Activated effector memory CD4-positive, alpha-beta T cell treated with Interleukin-2 at 50 U/mL for 16 hours (primary cell): Measurements from ENCODE around the gene GALNTL6.

Experiments
- DNase-seq: peaks from one replicate; pipeline ENCODE4 v3.0.0-alpha.2; 2020

The GALNTL6 gene

DNA sequence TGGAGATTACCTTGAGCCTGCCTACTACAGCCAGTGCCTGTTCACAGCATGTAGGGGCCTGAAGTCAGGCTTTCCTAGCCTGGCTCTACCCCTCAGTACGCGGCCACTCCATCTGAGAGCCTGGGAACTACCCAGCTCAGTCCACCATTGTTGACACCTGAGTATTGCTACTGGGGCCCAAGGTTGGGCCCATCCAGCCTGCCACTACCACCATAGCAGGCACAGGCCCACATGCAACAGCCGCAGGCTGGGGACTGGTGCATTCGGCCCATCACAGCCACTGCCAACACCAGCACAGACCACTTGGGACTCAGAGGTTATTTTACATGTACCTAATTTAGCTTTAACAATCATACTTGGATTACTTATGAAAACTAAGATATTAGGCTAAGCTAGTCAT is 314.0 kb downstream of the GALNTL6 start:
- no peak for DNase-seq

DNA sequence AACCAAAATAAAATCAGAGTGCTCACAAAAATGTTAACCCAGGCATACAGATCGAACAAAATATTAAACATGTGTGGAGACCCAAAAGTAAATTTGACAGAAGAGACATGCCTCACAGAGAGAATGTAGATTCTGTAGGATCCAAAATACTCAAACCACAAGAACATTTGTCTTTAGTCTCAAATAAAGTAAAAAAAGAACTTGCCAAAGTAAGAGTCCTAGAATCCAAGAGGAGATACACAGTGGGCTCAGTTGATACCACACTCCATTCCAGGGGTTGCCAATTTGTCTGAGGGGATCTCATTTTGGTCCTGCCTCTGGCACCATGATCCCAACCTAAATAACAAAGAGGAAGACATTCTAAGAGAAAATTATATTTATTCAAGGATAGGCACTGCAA is 316.4 kb downstream of the GALNTL6 start:
- no peak for DNase-seq

DNA sequence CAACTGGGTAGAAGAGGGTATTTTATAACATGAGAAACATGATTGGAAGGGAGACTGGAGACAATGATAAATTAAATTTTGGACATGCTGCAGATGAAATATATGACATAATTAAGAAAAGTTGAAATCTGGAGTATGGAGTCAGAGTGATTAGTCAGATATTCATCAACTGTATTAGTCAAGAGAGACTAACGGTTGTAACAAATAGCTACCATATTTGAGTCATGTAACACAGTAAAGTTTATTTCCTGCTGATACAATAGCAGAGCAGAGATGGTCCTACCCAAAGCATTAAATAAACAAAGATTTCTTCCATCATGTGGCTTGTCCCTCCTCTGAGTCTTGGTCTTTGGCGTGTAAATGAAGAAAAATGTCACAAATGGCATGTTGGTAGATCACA is 321.3 kb downstream of the GALNTL6 start:
- no peak for DNase-seq

DNA sequence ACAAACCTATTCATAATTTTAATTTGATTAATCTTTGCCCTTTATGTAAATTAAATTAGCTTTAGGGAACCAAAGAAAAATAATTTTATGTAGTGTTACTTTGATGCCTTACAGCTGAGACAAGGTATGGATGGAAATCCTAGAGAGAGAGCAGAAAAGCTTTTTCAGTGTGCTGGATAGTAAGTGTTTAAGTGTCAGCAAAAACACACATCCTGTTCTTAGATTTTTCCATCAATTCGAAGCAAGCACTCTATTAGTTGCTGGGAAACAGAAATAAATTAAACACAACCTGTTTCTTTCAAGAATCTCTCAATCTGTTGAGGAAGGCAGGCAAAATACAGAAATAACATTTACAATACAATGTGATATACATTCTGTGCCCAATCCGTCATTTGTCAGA is 327.8 kb downstream of the GALNTL6 start:
- no peak for DNase-seq

DNA sequence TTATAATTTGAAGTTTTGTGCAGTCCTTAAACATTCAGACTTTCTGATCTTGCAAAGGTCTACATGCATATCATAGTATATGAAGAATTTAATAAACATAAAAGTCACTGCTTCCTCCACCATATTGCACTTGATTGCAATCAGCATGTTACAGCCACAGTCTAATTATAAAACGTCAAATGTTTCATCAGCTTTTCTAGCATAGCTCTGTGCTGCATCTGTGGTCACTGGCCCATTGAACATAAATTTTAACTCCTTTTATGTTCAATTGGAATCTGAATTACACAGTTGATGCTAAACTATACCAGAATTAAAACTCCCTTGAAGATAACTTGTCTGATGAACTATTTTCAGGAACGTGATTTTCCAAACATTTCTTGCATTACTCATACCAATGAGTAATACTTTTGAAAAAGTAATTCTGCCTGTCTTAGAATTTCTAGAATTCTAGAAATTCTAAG is 329.1 kb downstream of the GALNTL6 start:
- DNase-seq: no peak

DNA sequence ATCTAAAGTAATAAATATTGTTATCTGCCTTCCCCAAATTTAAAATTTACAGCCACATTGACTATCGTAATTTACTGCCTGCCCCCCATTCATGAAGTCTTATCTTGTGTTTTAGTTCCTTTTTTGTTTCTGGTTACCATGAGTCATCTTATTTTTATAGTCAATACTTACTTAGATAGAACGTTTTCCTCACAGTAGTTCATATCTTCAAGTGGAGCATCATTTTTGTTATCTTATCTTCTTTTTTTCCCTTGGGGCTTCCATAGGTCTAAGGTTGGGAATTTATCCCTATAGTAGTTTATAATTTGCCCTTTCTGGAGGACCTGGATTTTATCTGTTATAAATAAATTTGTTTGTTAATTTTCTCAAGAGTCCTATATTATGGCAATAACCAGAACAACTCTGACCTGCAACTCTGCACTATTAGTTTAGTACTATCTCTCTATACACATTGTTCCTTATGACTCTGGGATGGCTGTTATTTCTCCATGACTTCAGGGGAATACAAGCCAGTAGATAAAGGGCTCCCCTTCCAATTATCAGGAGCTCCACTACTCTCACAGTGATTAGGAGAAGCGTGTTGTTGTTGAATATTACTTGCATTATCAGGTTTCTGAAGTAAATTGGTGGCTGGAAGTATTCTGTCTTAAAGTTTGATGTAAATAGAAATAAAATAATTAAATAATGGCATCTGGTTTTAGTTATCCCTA is 330.6 kb downstream of the GALNTL6 start:
- no peak for DNase-seq

DNA sequence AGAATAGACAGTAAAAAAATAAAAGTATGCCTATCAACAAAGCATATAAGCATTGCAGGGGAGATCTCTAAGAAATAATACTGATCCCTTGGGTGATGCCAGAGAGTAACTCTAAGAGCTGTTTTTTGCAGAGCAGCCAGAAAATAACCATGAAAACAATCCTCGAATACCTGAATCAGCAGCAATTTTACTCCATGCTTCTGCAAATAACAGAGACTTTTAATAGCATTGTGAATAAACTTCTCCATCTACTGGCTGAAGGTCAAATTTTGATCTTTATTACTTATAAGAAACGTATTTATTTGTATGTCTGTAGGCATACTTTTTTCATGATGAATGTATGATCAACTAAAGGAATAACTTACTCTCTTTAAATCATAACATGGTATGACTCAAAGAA is 334.5 kb downstream of the GALNTL6 start:
- no peak for DNase-seq

DNA sequence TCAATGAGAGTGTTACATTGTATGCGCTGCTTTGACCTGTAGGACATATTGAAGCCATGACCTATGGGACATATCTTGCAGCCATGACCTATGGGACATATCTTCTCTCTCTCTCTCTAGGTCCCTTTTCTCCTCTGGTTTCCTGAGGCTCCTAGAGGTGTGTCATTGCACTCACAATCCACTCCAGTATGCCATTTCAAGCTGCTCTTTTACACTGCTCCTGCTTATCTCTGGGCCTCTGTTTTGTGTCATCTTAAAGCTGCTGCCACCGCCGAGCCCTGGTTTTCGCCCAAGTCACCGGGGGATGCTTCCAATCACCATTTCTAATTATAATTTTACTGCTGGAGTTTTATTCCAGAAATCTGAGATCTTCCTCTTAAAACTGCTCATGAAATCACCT is 336.1 kb downstream of the GALNTL6 start:
- no peak for DNase-seq

DNA sequence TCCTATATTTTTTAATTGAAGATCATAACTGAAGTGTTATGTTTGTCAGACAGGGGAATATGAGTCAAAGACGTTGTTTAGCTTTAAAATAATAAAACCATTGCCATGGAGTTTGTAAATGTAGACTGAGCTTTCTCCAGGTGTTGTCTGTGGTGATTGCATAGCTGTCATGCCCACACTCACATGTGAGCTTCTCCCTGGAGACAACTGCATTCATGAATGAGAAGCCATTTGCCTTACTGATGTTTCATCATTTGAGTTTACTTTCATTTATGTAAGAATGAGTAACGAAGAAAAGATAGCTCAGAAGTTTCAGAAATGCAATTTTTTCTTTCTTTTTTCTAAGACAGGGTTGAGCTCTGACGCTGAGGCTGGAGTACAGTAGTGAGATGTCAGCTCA is 339.1 kb downstream of the GALNTL6 start:
- no peak for DNase-seq

DNA sequence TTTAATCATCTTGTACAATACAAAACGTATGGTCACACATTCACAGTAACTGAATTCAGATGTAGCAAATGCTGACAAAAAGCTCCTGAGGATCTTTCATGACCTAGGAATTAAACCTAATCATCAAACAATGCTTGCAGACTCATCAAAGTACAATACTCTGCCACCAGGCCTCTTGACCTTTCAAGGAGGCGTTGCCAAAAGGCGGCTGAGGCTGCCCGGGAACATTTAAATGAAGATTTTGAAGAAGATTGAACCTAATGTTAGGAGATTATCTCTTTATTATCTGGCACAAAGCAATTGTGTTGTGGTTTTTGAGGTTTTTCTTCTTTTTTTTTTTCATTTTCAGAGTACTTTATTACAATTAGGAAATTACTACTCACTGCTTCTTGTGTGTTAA is 340.5 kb downstream of the GALNTL6 start:
- no peak for DNase-seq

DNA sequence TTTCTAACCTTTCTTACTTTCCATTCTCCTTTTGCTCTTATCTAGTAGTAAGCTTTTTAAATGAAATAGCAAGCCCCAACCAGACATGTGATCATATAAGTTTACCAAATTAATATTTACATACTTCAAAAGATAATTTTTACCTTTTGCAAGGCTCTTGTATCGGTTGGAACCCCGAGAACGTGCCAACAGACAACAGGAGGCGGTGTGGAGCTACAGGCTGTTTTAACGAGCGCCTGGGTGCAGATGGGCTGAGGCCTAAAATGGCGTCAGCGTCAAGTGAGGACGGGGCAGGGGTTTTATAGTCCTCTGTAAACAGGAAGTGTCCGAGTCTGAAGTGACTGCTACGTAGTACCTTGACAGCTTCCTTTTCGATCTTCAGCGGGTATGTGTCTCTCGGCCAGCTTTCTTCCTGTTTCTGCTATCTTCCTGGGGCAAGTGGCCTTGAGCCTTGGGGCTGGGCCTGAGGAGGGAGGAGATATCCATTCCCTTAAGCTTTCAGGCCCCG is 342.7 kb downstream of the GALNTL6 start:
- no peak for DNase-seq

DNA sequence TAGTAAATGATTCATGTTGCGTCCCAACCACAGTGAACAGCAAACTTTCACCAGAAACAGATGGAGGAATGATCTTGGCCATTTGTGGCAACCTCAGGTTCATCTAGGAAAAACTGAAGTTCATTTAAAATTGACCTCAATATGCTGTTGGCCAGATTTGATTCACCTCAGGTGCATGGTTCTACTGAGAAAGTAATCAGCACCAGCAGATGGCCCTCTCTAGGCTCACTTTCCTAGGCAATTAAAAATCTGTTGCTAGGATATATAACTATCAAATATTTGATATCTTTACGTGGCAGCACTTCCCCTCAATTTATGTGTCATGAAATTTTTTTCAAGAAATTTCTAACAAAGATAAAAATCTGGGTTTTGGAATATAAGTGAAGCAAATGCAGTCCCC is 344.7 kb downstream of the GALNTL6 start:
- DNase-seq: no peak

DNA sequence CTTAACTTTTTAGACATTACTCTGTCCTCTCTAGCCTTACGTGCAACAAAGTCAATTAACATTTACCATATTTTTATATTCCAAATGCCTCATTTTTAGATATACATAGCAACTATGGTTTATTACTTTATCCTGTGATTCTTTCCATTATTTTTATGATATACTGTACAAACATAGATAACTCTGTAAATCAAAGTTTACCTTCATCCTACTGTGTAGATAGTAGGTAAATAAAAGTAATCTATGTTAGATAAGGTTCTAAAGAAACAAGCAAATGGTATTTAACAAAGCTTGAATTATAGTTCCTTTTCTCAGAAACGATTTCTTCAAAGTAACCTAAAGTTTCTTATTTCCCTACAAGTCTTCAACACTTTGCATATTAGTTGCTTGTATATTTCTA is 350.0 kb downstream of the GALNTL6 start:
- DNase-seq: no peak

DNA sequence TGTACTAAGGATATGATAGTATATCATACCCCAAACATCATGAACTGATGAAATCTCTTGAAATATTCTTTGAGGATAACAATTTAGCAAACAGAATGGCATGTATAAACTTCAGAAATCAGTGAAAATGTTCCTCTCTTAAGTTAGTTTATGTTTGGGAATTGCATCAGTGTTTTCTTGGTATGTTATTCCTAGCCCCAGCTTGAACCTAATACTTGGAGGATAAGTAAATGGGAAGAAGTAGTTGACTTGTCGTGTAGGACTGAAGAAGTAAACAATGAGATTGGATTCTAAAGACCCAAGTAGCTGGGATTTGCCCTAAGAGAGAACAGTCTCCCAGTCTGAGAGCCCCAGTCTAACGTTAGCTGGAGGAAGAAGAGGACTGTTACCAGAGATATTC is 355.7 kb downstream of the GALNTL6 start:
- no peak for DNase-seq

DNA sequence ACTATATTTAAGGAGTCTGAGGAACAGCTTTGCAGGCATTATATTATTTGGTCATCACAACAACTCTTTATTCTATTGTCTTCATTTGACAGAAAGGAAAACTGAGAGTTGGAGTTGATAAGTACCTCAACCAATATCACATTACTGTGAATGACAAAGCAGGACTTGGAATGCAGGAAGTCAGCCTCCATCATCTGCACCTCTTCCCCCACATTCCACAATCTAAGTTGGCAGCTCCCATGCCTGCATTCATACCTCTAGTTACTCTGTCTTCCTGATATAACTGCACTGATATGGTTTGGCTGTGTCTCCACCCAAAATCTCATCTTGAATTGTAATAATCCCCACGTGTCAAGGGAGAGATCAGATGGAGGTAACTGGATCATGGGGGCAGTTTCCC is 356.7 kb downstream of the GALNTL6 start:
- no peak for DNase-seq

DNA sequence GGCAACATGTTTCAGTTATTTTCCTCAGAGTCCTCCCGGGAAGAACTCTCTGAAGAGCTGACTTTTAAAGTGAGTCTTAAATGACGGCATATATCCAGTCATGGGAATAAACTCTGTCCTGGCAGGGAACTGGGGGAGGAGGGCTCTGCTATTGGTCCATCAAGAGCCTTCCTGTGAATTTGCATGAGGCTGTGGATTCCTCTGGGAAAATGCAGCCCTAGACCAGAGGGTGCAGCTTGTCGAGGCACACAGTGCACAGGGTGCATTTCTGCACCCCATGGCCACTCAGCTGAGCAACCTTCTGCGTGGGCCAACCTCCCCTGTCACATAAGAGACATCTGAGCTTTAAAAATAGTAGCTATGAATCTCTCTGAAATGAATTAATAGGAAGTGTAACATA is 360.0 kb downstream of the GALNTL6 start:
- no peak for DNase-seq

DNA sequence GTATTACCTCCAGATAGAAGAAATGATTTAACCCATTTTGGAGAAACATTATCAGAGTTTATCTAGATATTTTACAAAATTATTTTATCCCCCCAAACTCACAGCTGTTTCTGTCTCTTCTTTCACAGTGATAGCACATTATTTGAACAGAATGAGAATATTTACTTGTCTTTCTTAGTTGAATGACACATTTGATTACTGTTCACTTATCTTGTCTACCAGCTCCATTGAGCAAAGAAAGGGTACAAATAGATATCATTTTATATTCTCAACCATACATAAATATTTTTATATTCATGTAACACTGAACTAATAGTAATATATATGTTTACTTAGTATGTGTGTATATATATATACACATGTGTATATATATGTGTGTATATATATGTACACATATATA is 364.2 kb downstream of the GALNTL6 start:
- no peak for DNase-seq

DNA sequence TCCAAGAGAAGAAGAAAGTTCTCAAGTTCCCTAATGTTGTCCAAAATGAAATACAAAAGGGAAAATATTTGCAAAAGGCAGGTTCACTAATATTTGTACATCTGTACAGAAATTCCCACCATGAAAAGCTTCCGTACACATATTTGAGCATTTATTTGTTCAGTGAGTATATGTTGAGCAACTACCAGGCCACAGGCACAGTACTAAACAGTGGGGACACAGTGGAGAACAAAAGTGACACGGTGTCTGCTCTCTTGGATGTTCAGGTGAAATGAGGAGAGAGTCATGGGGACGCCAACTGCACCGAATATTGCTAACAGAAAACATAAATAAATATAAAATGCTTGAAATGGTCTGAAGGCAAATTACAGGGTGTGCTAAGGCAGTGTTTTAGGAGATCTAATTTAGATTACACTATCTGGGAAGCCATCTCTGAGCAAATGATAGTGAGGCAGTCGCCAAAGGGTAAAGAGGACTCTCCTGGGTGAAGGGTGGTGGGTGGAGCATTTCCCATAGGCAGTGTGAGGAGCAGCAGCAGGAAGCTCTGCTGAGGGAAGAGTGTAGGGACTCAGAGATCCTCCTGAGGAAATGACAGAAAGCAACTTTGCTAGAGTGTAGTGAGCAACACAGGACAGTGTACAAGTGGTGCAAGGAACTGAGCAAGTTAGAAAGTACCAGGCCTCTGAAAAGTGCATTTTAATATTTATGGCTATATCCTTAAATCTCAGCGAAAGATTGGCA is 375.2 kb downstream of the GALNTL6 start:
- DNase-seq: no peak

DNA sequence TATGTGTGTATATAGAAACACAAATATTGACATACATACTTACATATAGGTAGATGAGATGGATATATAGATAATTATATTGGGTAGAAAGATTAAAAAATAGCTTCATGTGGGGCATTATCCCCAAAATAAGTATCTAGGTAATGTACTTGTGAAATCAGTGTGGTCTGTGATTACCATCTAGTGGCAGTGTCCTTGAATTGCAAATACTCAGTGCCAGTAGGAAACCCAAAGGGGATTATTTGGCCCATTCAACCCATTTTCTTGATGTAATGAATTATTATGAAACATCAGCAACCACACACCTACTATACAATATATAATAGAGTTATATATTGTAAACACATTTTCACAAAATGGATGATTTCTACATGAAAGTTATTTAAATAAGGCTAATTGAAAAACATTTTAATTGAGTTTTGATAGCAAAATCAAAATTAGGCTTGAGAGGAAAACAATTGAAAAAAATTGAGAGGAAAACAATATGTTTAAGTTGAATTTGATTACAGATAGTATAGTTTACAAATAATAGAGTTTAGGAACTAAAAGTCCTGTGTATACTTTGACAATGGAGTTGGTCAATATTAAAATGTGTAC is 389.4 kb downstream of the GALNTL6 start:
- DNase-seq: no peak

DNA sequence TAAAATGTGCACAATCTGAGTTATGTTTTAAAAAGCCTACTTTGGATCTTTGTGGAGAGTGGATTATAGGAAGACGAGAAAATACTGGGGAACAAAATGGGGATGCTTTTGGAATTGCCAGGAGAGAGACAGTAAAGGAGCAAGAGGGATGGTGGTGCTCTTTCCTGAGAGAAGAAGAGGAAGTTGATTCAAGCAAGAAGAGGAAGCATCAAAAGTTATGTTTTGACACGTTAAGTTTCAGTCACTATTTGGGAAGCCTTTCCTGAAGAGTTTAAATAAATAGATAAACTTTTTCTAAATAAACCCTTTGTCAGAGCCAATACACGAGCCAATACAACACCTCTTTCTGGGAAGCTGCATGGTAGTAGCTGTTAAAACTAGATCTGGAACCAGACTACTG is 394.1 kb downstream of the GALNTL6 start:
- no peak for DNase-seq

DNA sequence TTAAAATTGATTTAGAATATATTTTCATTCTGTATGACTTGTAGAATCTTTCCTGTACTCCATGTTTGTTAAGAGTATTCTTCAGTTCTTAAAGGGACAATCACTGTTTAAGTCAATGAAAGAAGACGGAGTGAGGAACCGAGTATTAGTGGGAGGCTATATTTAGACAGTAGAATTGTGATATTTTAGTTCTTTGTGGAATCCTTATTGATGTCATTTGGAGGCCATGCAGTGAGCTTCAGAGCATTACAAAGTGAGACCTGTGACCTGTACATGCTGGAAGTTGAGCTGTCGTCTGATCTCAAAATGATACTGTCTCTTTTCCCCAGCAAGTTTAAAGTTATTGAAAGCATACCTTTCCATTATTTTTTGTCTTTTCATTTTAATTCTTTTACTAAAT is 394.7 kb downstream of the GALNTL6 start:
- no peak for DNase-seq

DNA sequence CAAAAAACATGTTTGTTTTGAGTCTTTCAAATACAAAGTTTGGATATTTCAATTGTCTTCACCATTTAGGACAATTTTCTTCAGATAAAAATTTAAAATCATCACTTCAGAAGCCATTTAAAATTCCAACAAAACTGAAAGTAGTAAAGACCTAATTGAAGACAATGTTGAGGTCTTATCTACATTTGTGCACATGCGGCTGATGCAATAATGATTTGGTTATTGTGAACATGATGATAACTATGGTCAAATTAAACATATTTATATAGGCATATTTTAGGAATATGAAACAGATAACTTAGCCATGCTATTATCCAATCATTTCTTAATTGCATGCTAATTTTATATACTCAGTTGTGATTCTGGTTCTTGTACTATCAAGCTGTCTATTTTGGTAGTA is 407.5 kb downstream of the GALNTL6 start:
- no peak for DNase-seq

DNA sequence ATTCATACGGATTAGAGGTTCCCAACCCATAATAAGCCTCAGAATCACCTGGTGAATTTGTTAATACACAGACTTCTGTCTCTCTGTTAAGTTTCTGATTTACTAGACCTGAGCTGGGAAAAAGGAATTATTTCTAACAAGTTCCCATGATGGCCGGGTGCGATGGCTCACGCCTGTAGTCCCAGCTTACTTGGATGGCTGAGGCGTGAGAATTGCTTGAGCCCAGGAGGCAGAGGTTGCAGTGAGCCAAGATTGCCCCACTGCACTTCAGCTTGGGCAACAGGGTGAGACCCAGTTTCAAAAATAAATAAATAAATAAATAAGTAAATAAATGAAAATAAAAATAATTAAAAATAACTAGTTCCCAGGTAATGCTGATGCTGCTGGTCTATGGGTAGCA is 412.3 kb downstream of the GALNTL6 start:
- DNase-seq: no peak

DNA sequence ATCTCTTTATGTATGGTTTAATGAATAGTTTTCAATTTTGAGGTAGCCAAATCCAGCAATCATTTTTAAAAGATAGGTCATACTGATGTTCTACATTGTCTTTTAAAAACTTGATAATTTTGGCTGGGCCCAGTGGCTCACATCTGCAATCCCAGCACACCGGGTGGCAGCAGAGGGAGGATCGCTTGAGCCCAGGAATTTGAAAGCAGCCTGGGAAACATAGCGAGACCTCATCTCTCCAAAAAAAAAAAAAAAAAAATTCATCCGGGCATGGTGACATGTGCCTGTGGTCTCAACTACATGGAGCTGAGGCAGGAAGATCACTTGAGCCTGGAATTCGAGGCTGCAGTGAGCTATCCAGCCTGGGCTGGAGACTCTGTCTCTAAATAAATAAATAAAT is 419.8 kb downstream of the GALNTL6 start:
- no peak for DNase-seq
